ENCODE data around the gene ARL5C.
"Not testable (repeated sequence)": the region's sequence is repeated elsewhere in the genome, so short reads cannot be mapped to it uniquely, and the experiment has no call there.

ARL5C gene

DNA sequence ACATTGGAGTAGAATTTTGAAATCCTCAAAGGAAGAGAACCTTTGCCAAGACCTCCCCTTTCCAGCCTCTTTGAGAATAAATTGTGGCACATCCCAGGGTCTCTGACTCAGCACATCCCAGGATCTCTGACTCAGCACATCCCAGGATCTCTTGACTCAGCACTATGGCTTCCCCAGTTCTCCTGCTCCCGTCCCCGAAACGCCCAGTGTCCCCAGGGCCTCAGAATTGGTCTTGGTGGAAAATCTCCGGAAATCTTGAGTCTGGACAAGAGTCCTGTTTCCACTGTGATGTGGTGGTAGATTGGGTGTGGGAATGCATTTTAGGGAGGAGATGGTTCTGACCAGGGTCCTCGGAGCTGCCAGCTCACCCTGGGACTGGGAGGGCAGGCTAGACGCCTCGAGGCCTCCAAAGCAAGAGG, 33.8 kb downstream of the ARL5C start:
- H3K4me2 ChIP-seq (ENCODE audit: low read length), result no peak overlapping the region
- H3K36me3 ChIP-seq (ENCODE audit: control insufficient read depth, low read length), result no peaks in the 10 kb centered on the region
- H3K27me3 ChIP-seq (ENCODE audit: control insufficient read depth, low read length), result no peaks in the 10 kb centered on the region
- no peaks in the 10 kb centered on the region for H3K9me3 ChIP-seq (ENCODE audit: control insufficient read depth, insufficient read depth, low read length)
- no peaks in the 10 kb centered on the region for H4K20me1 ChIP-seq (ENCODE audit: control insufficient read depth, insufficient read depth, low read depth, low read length)
- H3K4me3 ChIP-seq (ENCODE audit: low read length), result no peak overlapping the region
- no peaks in the 10 kb centered on the region for H3K79me2 ChIP-seq (ENCODE audit: control insufficient read depth, low read length)
- no peak overlapping the region for H3K27ac ChIP-seq (ENCODE audit: low read depth, low read length)
- TF ChIP-seq, protein P1, sequence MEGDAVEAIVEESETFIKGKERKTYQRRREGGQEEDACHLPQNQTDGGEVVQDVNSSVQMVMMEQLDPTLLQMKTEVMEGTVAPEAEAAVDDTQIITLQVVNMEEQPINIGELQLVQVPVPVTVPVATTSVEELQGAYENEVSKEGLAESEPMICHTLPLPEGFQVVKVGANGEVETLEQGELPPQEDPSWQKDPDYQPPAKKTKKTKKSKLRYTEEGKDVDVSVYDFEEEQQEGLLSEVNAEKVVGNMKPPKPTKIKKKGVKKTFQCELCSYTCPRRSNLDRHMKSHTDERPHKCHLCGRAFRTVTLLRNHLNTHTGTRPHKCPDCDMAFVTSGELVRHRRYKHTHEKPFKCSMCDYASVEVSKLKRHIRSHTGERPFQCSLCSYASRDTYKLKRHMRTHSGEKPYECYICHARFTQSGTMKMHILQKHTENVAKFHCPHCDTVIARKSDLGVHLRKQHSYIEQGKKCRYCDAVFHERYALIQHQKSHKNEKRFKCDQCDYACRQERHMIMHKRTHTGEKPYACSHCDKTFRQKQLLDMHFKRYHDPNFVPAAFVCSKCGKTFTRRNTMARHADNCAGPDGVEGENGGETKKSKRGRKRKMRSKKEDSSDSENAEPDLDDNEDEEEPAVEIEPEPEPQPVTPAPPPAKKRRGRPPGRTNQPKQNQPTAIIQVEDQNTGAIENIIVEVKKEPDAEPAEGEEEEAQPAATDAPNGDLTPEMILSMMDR (IDR thresholded peaks at IDR 0.05; ENCODE audit: low read depth, low read length, poor library complexity, severe bottlenecking), result no peak
- no peak for TF ChIP-seq EZH2phosphoT487 (IDR thresholded peaks at IDR 0.05; ENCODE audit: borderline replicate concordance, low read length)
- no peaks in the 10 kb centered on the region for H3K9me2 ChIP-seq (replicated peaks; ENCODE audit: control insufficient read depth, low read length)
- no peaks in the 10 kb centered on the region for H3K4me1 ChIP-seq (ENCODE audit: control insufficient read depth, low read length)
- H3F3A ChIP-seq (ENCODE audit: control insufficient read depth, insufficient read depth), result no peaks in the 10 kb centered on the region

DNA sequence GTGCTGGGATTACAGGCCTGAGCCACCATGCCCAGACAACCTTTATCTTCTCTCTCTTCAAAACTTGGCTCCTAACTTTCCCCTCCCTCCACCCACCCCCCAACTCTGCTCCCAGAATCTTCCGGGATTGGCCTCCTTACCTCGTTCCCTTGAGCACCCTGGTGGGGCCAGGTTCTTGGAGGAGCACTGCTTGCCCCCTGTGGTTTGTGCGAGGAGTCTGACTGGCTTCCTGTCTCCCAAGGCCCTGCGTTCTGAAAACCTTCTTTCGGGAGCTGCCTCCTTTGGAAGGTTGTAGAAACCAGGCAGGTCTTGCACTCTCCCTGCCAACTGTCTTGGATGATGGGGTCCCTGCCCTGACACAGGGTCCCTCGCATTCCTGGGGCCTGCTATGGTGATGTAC, 34.3 kb downstream of the ARL5C start:
- H3K27ac ChIP-seq (ENCODE audit: low read depth, low read length), result no peak overlapping the region
- H3K4me2 ChIP-seq (ENCODE audit: low read length), result no peak overlapping the region
- no peaks in the 10 kb centered on the region for H3K79me2 ChIP-seq (ENCODE audit: control insufficient read depth, low read length)
- no peaks in the 10 kb centered on the region for H3K4me1 ChIP-seq (ENCODE audit: control insufficient read depth, low read length)
- TF ChIP-seq, protein P1 (IDR thresholded peaks at IDR 0.05; ENCODE audit: low read depth, low read length, poor library complexity, severe bottlenecking), result no peak
- TF ChIP-seq EZH2phosphoT487 (IDR thresholded peaks at IDR 0.05; ENCODE audit: borderline replicate concordance, low read length), result no peak
- no peaks in the 10 kb centered on the region for H4K20me1 ChIP-seq (ENCODE audit: control insufficient read depth, insufficient read depth, low read depth, low read length)
- H3K4me3 ChIP-seq (ENCODE audit: low read length), result no peak overlapping the region
- H3K9me2 ChIP-seq (replicated peaks; ENCODE audit: control insufficient read depth, low read length), result no peaks in the 10 kb centered on the region
- H3K9me3 ChIP-seq (ENCODE audit: control insufficient read depth, insufficient read depth, low read length), result no peaks in the 10 kb centered on the region
- no peaks in the 10 kb centered on the region for H3F3A ChIP-seq (ENCODE audit: control insufficient read depth, insufficient read depth)
- H3K27me3 ChIP-seq (ENCODE audit: control insufficient read depth, low read length), result no peaks in the 10 kb centered on the region
- H3K36me3 ChIP-seq (ENCODE audit: control insufficient read depth, low read length), result no peaks in the 10 kb centered on the region

DNA sequence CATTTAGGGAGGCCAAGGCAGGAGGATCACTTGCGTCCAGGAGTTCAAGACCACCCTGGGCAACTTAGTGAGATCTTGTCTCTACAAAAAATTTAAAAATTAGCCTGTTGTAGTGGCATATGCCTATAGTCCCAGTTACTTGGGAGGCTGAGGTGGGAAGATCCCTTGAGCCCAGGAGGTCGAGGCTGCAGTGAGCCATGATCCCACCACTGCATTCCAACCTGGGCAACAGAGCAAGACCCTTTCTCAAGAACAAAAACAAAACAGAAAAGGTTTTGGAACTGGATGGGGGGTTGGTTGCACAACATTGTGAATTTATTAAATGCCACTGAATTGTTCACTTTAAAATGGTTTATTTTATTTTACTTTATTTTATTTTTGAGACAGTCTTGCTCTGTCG, 35.8 kb downstream of the ARL5C start:
- H3K9me2 ChIP-seq (replicated peaks; ENCODE audit: control insufficient read depth, low read length), result no peaks in the 10 kb centered on the region
- no peak for TF ChIP-seq EZH2phosphoT487 (IDR thresholded peaks at IDR 0.05; ENCODE audit: borderline replicate concordance, low read length)
- TF ChIP-seq, protein P1 (IDR thresholded peaks at IDR 0.05; ENCODE audit: low read depth, low read length, poor library complexity, severe bottlenecking), result no peak
- no peaks in the 10 kb centered on the region for H3K79me2 ChIP-seq (ENCODE audit: control insufficient read depth, low read length)

DNA sequence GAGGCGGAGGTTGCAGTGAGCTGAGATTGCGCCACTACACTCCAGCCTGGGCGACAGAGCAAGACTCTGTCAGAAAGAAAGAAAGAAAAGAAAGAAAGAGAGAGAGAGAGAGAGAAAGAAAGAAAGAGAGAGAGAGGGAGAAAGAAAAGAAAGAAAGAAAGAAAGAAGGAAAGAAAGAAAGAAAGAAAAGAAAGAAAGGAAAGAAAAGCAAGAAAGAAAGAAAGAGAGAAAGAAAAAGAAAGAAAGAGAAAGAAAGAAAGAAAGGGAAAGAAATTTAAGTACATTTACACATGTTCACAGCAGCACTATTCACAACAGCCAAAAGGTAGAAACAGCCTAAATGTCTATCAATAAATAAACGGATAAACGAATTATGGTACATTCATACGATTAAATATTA, 36.4 kb downstream of the ARL5C start:
- not testable (repeated sequence) for H3K27ac ChIP-seq (ENCODE audit: low read depth, low read length); H3K4me1 ChIP-seq (ENCODE audit: control insufficient read depth, low read length); H3K4me3 ChIP-seq (ENCODE audit: low read length); H3K36me3 ChIP-seq (ENCODE audit: control insufficient read depth, low read length); H3K4me2 ChIP-seq (ENCODE audit: low read length); H3K79me2 ChIP-seq (ENCODE audit: control insufficient read depth, low read length); H3K9me2 ChIP-seq (replicated peaks; ENCODE audit: control insufficient read depth, low read length); H3K9me3 ChIP-seq (ENCODE audit: control insufficient read depth, insufficient read depth, low read length); H3F3A ChIP-seq (ENCODE audit: control insufficient read depth, insufficient read depth); H4K20me1 ChIP-seq (ENCODE audit: control insufficient read depth, insufficient read depth, low read depth, low read length); H3K27me3 ChIP-seq (ENCODE audit: control insufficient read depth, low read length)

More for the DNA sequence above, 35.8 kb downstream of the ARL5C start:
- Histone ChIP-seq H3K27me3 (ENCODE audit: control insufficient read depth, low read length) (no peaks in the 10 kb centered on the region), H3K36me3 (ENCODE audit: control insufficient read depth, low read length) (no peaks in the 10 kb centered on the region), H4K20me1 (ENCODE audit: control insufficient read depth, insufficient read depth, low read depth, low read length) (no peaks in the 10 kb centered on the region), H3F3A (ENCODE audit: control insufficient read depth, insufficient read depth) (no peaks in the 10 kb centered on the region), H3K4me3 (ENCODE audit: low read length) (no peak overlapping the region), H3K27ac (ENCODE audit: low read depth, low read length) (no peak overlapping the region), H3K4me2 (ENCODE audit: low read length) (no peak overlapping the region), H3K9me3 (ENCODE audit: control insufficient read depth, insufficient read depth, low read length) (no peaks in the 10 kb centered on the region), H3K4me1 (ENCODE audit: control insufficient read depth, low read length) (no peaks in the 10 kb centered on the region)

All from DOHH2 (cell line).